GM21737 (cell line): ENCODE measurements around the gene SIRPD.
"Not testable (repeated sequence)": the region's sequence is repeated elsewhere in the genome, so short reads cannot be mapped to it uniquely, and the experiment has no call there.

Experiments used
- ATAC-seq: cut with Tn5 transposase; IDR thresholded peaks from one replicate; pipeline ENCODE4 v1.9.1; 2021; ENCODE audit warnings: mild to moderate bottlenecking, moderate library complexity; ENCODE audit not compliant: unreplicated experiment

SIRPD gene

GRCh38 chr20:1557605-1558004 lies at the start of gene SIRPD:
SIRPD (minus strand) TSS chr20:1557705; CDS start chr20:1557653, 52 bp downstream.
- ATAC-seq, result no peak

GRCh38 chr20:1600736-1601135 lies 43.2 kb upstream of the SIRPD start:
- no peak for ATAC-seq

GRCh38 chr20:1595333-1595732 lies 37.8 kb upstream of the SIRPD start:
- ATAC-seq, result no peak

- no peak for ATAC-seq
These were observed 31.3 kb upstream of the SIRPD start for GRCh38 chr20:1588533-1589460.

GRCh38 chr20:1587781-1588532 lies 30.5 kb upstream of the SIRPD start:
- no peak for ATAC-seq

GRCh38 chr20:1579488-1579887 lies 22.0 kb upstream of the SIRPD start:
- ATAC-seq, result no peak

- no peak for ATAC-seq
These were observed 20.4 kb upstream of the SIRPD start for GRCh38 chr20:1577906-1578305.

GRCh38 chr20:1577313-1577712 lies 19.8 kb upstream of the SIRPD start:
- ATAC-seq, result not testable (repeated sequence)

- no peak for ATAC-seq
These were observed 19.1 kb upstream of the SIRPD start for GRCh38 chr20:1576641-1577040.

- not testable (repeated sequence) for ATAC-seq
These were observed 18.5 kb upstream of the SIRPD start for GRCh38 chr20:1576003-1576402.

- ATAC-seq, result not testable (repeated sequence)
These were observed 14.1 kb upstream of the SIRPD start for GRCh38 chr20:1571583-1571982.

- ATAC-seq, result no peak
These were observed 11.9 kb upstream of the SIRPD start for GRCh38 chr20:1569415-1569881.

GRCh38 chr20:1568163-1568490 lies 10.6 kb upstream of the SIRPD start:
- no peak for ATAC-seq

GRCh38 chr20:1567392-1568162 lies 10.1 kb upstream of the SIRPD start:
- no peak for ATAC-seq

- ATAC-seq, result no peak
These were observed 9.2 kb upstream of the SIRPD start for GRCh38 chr20:1566701-1567100.

- ATAC-seq, result no peak
These were observed 8.0 kb upstream of the SIRPD start for GRCh38 chr20:1565461-1565860.

- no peak for ATAC-seq
These were observed 6.1 kb upstream of the SIRPD start for GRCh38 chr20:1563598-1563997.

- ATAC-seq, result no peak
These were observed 5.1 kb upstream of the SIRPD start for GRCh38 chr20:1562622-1563021.

GRCh38 chr20:1561350-1561749 lies 3.8 kb upstream of the SIRPD start:
- no peak for ATAC-seq

- no peak for ATAC-seq
These were observed 1.6 kb downstream of the SIRPD start for GRCh38 chr20:1555952-1556351.

GRCh38 chr20:1539816-1540419 lies 17.6 kb downstream of the SIRPD start:
- ATAC-seq, result no peak
